Measurements from ENCODE around the gene PSMC2. TPM values are rescaled to one million over a fixed set of nuclear protein-coding genes. Genes with fewer than 3 reads are reported as not detected.

PSMC2 gene
- total and polyA plus RNA-seq, 8 donors, result 90.4 to 136 (median 96.3) TPM

- Histone ChIP-seq H3K4me3 (no peak overlapping the region), H3K36me3 (peaks cover 0 to 89% of the 10 kb centered on the region in 2 donors), H3K27ac (no peak overlapping the region), H3K27me3 (no peaks in the 10 kb centered on the region), H3K9me3 (no peaks in the 10 kb centered on the region), H3K4me1 (peaks cover 0 to 10% of the 10 kb centered on the region in 2 donors)
- intact Hi-C loops (cut with DNase I), result no loop called here
- DNase-seq (no peak), ATAC-seq (no peak)
- no peak for TF ChIP-seq CTCF (IDR thresholded peaks at IDR 0.05)
Observed at GRCh38 chr7:103336761-103337160, 10.7 kb upstream of the PSMC2 start.

- DNase-seq (no peak), ATAC-seq (no peak)
- no peak overlapping the region for H3K27ac ChIP-seq
- intact Hi-C loops (cut with DNase I), result no loop called here
- H3K36me3 ChIP-seq, result peaks cover 0 to 78% of the 10 kb centered on the region in 2 donors
- H3K27me3 ChIP-seq, result no peaks in the 10 kb centered on the region
- no peak for TF ChIP-seq CTCF (IDR thresholded peaks at IDR 0.05)
- peaks cover 0 to 27% of the 10 kb centered on the region in 2 donors for H3K4me1 ChIP-seq
- no peaks in the 10 kb centered on the region for H3K9me3 ChIP-seq
- no peak overlapping the region for H3K4me3 ChIP-seq
Observed at GRCh38 chr7:103338864-103339263, 8.6 kb upstream of the PSMC2 start.

- TF ChIP-seq CTCF (IDR thresholded peaks at IDR 0.05), result no peak
- H3K4me1 ChIP-seq, result peaks cover 0 to 34% of the 10 kb centered on the region in 2 donors
- no peak for ATAC-seq
- no peak overlapping the region for H3K4me3 ChIP-seq
- intact Hi-C loops (cut with DNase I), result no loop called here
- no peak for DNase-seq
- H3K27ac ChIP-seq, result no peak overlapping the region
- H3K9me3 ChIP-seq, result no peaks in the 10 kb centered on the region
- peaks cover 0 to 52% of the 10 kb centered on the region in 2 donors for H3K36me3 ChIP-seq
- H3K27me3 ChIP-seq, result no peaks in the 10 kb centered on the region
Observed at GRCh38 chr7:103341466-103341865, 6.0 kb upstream of the PSMC2 start.

- ATAC-seq (no peak), DNase-seq (no peak)
- no peak for TF ChIP-seq CTCF (IDR thresholded peaks at IDR 0.05)
- H3K36me3 ChIP-seq, result peaks cover 0 to 34% of the 10 kb centered on the region in 2 donors
- no peak overlapping the region for H3K27ac ChIP-seq
- H3K9me3 ChIP-seq, result no peaks in the 10 kb centered on the region
- H3K27me3 ChIP-seq, result no peaks in the 10 kb centered on the region
- H3K4me3 ChIP-seq, result peak overlapping the region in 1 of 2 donors; percentile 84
- peaks cover 1 to 44% of the 10 kb centered on the region in 2 donors for H3K4me1 ChIP-seq
- intact Hi-C loops (cut with DNase I), result no loop called here
Observed at GRCh38 chr7:103343332-103343731, 4.1 kb upstream of the PSMC2 start.

GRCh38 chr7:103343758-103344452 is 3.5 kb upstream of the PSMC2 start:
- TF ChIP-seq CTCF (IDR thresholded peaks at IDR 0.05), result no peak
- DNase-seq (peak in 3 of 4 donors; percentile 15 to 36 (median 30)), ATAC-seq (peak; percentile 39)
- Histone ChIP-seq H3K27me3 (no peaks in the 10 kb centered on the region), H3K36me3 (peaks cover 0 to 28% of the 10 kb centered on the region in 2 donors), H3K4me1 (peaks cover 7 to 50% of the 10 kb centered on the region in 2 donors), H3K9me3 (no peaks in the 10 kb centered on the region), H3K27ac (peak overlapping the region; percentile 75 to 88), H3K4me3 (peak overlapping the region; percentile 84 to 95)
- intact Hi-C loops (cut with DNase I), result no loop called here
